GM21447 (cell line): ENCODE results near the gene SIGLECL1.

ENCODE experiments used
- ATAC-seq: cut with Tn5 transposase; IDR thresholded peaks from one replicate; pipeline ENCODE4 v1.9.1; 2021; ENCODE audit not compliant: unreplicated experiment

The SIGLECL1 gene

GRCh38 chr19:51252306-51253079 is 1.6 kb downstream of the SIGLECL1 start:
- no peak for ATAC-seq

DNA sequence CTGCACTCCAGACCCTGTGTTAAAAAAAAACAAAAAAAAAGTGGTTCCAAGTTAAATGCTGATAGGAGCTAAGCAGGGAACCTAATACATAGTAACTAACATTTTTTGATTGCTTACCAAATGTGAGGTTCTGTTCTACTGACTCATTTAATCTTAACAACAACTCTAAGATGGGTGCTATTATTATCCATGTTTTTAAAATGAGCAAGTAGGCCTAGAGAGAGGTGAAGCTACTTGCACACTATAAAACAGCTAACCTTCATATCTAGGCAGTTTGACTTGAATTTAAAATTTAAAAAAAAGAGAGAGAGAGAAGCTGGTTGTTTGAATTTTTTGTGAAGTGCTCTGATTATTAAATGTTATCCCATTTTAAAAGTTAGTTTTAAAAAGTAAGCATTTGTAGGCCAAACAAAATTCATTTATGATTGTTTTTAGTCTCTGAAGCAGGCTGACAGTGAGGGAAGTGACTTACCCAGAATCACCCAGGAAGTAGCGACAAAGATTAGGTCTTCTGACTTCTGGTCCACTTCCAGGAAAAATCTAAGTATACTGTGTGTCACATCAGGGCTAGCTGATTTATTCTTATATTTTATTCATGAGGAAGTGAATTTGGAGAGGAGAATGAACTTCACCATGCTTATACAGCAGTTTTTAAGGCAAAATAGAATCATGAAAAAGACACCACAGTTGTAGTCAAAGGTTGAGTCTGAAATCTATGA is 2.4 kb downstream of the SIGLECL1 start:
- no peak for ATAC-seq

- ATAC-seq = no peak
These were observed 5.3 kb downstream of the SIGLECL1 start for GRCh38 chr19:51256155-51256625.

GRCh38 chr19:51257471-51257870 is 6.6 kb downstream of the SIGLECL1 start:
- ATAC-seq = no peak

GRCh38 chr19:51258165-51259160 is 7.6 kb downstream of the SIGLECL1 start:
- no peak for ATAC-seq

DNA sequence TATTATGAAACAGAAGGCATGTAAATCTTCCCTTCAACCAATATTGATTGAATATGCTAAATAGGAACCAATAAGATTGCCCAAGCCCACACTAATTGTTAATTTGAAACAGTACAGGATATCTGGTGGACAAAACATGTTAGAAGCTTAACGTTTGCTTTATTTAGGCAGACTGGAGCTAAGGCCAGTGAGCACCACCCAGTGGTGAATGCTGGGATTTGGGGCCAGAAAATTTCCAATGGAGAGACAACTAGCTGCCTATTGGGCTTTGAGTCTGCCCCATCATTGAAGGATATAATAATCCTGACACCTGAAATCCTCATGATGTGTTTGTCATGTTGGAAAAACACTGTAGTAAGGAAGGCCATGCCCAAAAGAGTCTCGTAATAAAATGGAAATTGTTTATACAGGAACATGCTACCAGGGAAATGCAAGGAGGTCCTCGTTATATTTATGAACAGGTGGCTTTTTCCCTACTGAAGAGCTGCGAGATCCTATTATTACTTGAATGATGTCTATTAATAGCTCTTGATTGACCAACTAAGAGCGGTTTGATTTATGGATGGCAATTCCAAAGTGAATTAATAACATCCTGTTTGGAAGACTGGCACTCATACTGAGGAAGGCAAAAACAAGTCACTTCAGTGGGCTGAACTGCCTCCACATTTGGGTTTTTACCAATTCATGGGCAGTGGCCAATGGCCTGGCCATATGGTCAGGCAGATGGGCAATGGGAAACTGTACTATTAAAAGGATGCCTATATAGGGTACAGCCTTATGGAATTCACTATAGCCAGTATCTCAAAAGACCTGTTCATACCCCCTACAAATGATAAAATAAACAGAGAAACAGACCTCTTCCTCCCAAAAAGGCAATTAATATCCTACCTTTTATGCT is 8.7 kb downstream of the SIGLECL1 start:
- no peak for ATAC-seq

DNA sequence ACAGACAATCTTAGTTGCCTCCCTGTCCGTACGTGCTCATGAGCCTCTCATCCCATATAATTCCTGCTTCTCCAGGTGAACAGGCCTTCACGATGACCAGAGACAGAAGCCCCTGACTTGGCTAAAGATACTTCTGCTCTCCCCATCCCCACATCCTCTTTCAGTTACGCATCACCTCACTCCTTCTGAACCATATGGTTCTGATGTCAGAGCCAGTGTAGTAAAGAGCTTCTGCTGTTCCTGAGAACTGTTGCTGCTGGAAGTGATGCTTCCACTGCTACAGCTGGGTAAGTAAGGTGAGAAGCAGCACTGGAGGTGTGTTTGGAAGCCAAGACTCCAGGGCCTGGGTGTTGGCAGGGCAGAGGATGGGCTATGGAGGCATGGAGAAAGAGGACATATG is 12.9 kb downstream of the SIGLECL1 start:
- no peak for ATAC-seq

DNA sequence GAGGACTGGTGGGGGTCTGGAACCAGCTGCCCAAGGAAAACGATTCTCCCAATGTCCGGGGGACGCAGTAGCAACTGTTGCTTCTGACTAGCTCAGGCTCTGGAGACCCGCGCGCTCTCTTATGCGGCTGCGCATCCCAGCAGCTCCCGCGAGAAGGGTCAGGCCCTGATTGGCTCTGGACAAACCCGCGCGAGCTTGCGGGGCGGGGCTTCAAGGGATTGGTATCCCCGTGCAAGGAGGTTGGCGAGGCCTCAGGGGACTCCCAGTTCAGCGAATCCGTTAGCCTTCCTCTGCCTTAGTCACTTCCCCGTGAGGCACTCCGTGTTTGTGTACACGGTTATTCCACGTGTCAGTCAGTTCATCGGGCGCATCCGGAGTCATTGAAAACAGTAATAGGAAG is 20.2 kb downstream of the SIGLECL1 start:
- no peak for ATAC-seq

DNA sequence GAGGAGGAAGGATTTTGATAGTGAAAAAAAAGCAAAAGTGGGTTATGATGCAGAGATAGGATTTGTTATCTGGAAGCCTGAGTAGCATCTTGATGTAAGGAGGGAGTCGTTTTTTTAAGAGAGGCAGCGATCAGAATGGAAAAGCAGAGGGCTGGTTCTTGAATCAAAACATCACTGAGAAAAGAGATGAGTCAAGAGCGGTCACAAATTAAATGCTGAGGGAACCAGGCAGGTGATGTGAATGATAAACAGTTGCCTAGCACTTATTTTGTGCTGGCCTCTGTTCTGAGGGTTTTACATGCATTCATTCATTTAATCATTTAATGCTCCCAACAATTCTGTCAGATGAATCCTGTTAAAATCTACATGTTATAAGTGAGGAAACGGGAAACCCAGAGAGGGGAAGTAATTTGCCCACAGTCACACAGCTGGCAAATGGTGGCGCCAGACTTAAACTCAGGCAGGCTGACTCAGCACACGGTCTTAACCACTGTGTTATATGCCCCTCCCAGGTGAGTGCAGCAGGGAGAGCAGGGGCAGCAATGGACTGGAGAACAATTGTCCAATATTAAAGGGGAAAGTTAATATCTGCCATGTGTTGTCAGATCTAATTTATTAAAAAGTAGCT is 21.4 kb downstream of the SIGLECL1 start:
- no peak for ATAC-seq

DNA sequence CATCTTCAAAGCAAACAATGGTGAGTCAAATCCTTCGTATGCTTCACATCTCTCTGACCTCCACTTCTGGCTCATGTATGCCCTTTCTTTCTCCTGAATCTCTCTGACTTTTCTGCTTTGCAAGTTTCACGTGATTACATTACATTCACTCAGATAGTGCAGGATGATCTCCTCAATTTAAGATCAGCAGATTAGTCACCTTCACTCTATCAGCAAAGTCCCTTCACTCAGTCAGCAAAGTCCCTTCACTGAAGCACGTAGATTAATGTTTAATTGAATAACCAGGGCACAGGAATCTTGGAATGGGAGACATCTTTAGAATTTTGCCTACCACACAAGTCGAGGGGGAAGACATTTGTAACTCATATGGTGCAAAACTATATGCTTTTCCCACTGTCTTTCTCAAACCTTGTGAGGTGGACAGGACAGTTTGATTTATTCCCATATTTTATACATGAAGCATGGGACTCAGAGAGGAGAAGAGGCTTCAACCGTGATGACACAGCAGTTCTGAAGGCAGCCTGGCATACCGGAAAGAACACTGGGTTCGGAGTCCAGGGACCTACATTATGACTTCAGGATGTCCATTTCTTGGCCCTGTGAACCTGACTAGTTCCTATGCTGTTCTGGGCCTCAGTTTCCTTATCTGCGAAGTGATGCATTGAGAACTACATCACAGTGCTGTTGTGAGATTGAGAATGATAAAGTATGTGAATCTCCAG is 23.3 kb downstream of the SIGLECL1 start:
- no peak for ATAC-seq

GRCh38 chr19:51277112-51277511 is 26.2 kb downstream of the SIGLECL1 start:
- ATAC-seq = no peak

DNA sequence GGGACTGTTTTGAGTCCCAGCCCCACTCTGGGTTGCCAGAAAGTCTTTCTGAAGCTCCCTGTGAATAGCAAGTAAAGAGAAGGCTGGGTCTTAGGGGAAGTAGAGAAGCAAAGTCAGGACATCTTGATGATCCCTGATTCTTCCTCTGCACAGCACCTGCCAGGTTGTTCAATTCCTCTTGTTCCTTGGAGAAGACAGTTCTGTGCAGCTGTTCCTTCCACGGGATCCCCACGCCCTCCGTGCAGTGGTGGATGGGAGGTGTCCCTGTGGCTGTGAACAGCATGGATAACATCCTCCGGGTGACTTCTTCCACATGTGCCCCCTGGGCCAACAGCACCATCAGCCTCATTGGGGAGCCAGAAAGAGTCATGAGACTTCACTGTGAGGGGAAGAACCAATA is 31.5 kb downstream of the SIGLECL1 start:
- no peak for ATAC-seq

GRCh38 chr19:51285682-51286081 is 34.8 kb downstream of the SIGLECL1 start:
- no peak for ATAC-seq

DNA sequence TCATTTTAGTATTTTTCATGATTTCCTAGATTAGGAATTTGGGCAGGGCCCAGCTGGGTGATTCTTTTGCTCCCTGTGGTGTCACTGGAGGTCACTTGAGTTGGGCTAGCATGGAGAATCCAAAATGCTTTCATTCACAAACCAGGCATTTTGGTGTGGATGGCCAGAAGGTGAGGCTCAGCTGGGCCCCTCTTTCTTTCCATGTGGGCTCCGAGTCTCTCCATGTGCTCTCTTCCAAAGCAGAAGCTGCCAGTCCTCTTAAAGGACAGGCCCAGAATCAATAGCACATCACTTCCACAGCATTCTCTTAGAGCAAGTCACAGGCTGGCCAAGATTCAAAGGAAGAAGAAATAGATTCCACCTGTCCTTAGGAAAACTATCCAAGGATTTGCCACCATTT is 38.8 kb downstream of the SIGLECL1 start:
- ATAC-seq = no peak

DNA sequence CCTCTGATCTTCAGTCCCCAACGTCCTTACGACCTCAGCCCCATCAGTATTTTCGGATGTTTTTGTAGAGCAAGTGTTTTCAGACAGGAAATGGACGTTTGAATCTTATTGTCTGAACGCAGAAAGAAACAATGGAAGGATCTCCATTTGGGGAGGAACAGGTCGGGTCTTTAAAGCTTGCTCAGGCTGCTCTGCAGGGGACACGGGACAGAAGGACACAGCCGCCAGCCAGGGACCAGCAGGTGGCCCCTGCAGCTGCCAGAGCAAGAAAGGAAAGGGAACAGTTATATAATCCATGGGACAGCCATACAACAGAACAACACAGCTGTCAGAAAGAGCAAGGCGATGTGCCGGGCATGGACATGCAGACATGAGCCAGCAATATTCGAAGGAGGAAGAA is 42.1 kb downstream of the SIGLECL1 start:
- no peak for ATAC-seq

DNA sequence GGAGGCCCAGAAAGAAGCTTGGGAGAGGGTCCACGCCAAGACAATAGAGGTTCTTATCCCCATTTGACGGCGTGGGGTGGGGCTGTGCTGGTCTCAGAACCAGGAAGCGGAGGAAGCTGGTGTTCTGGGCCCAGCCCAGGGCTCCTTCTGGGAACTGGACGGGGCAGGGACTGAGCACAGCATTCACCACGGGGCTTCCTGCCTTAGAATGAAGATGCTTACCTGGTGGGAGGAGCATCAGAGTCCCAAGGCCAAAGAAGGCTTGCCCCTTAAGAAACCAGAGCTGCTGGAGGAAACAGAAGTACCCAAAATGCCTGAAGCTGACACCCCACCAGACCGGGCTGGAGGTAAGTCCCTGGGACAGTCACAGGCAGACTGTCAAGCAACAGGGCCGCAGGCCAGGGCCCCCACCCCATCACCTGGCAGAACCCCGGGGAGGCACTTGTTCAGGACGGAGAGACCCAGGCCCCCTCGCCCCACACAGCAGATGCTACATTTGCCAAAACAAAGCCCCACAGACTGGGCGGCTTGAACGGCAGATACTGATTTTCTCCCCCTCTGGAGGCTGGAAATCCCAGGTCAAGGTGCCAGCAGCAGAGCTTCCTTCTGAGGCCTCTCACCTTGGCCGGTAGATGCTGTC is 42.8 kb downstream of the SIGLECL1 start:
- no peak for ATAC-seq

DNA sequence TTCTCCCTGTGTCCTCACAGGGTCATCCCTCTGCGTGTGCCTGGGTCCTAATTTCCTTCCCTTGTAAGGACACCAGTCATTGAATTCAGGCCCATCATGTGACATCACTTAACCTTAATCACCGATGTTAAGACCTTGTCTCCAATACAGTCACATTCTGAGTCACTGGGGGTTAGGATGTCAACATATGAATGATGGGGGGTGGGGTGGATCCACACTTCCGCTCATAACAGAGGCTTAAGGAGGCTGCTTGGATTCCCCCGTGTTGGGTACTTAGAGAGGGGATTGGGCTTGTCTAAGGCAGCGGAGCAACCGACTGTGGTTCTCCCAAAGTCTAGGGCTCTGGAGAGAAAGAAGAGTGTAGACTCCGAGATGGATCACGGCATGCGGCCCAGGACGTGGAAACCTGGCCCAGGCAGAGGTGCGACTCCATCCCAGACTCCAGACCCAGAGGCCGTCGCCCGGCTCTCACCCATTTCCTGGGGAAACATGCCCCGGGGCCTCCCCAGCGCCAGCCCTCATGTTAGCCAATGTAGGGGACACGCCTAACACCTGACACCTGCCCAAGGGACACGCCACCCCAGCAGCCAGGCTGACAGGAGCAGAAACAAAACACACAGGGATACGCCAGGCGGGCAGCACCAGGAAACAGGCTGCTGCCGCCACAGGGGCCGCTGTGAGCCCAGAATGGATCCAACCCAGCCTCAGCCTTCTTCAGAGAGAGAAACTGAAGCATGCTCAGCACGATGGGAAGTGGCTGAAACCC is 43.5 kb downstream of the SIGLECL1 start:
- no peak for ATAC-seq

DNA sequence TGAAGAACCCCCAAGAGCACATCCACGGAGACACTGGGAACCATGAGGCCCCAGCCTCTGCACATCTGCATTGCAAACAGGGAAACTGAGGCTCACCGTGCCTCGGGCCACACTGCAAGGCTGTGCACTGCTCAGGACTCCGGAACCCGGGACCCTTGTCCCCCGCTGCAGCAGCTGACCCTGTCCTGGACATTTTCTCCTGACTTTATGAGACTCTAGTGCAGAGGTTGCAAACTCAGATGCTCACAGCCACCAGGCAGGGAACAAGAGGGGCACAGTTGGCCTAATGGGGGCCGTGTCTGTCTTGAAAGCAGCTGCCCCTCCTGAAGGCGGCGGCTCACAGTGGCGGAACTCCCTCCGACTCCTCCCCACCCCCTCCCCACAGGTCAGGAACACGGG is 44.1 kb downstream of the SIGLECL1 start:
- ATAC-seq = no peak
